Stimulated activated CD4-positive, alpha-beta T cell treated with anti-CD3 and anti-CD28 coated beads, Interleukin-12 subunit alpha, Interleukin-12 subunit beta, amount 100 ng/mL, for 24 hours (primary cell): ENCODE measurements around the gene SH3BP5L.
A peak's percentile ranks its signal among the peaks of the same experiment; 100 is the strongest.
"Not testable (repeated sequence)": the region's sequence is repeated elsewhere in the genome, so short reads cannot be mapped to it uniquely, and the experiment has no call there.

Experiments
- DNase-seq, 2 experiments: peaks; one replicate each; pipeline ENCODE4 v3.0.0-alpha.2; 2020; ENCODE audit warnings: low read depth in 2 of 2

The SH3BP5L gene

GRCh38 chr1:248850536-248851251, 25.0 kb upstream of the SH3BP5L start:
- DNase-seq, result no peak

- no peak for DNase-seq
These were observed 24.4 kb upstream of the SH3BP5L start for GRCh38 chr1:248850124-248850523.

GRCh38 chr1:248849637-248850036, 23.9 kb upstream of the SH3BP5L start:
- no peak for DNase-seq

- no peak for DNase-seq
These were observed 23.4 kb upstream of the SH3BP5L start for GRCh38 chr1:248849152-248849551.

- no peak for DNase-seq
These were observed 22.9 kb upstream of the SH3BP5L start for GRCh38 chr1:248848602-248849001.

GRCh38 chr1:248847956-248848561, 22.3 kb upstream of the SH3BP5L start:
- DNase-seq, result no peak

GRCh38 chr1:248847181-248847955, 21.7 kb upstream of the SH3BP5L start:
- DNase-seq, result no peak

GRCh38 chr1:248844526-248844925, 18.8 kb upstream of the SH3BP5L start:
- no peak for DNase-seq

GRCh38 chr1:248843687-248844086, 18.0 kb upstream of the SH3BP5L start:
- no peak for DNase-seq

GRCh38 chr1:248842781-248843331, 17.1 kb upstream of the SH3BP5L start:
- no peak for DNase-seq

GRCh38 chr1:248841702-248842395, 16.1 kb upstream of the SH3BP5L start:
- no peak for DNase-seq

GRCh38 chr1:248840946-248841345, 15.2 kb upstream of the SH3BP5L start:
- no peak for DNase-seq

- no peak for DNase-seq
These were observed 13.4 kb upstream of the SH3BP5L start for GRCh38 chr1:248839168-248839555.

- DNase-seq, result peak; percentile 68 to 78
These were observed 12.8 kb upstream of the SH3BP5L start for GRCh38 chr1:248838357-248839167.

GRCh38 chr1:248837781-248838356, 12.2 kb upstream of the SH3BP5L start, which contains the start of gene ZNF672:
Gene ZNF672 (plus strand): TSS chr1:248838224. CDS start chr1:248847275, 9,051 bp downstream.
- peak; percentile 87 to 92 for DNase-seq

GRCh38 chr1:248837045-248837780, 11.5 kb upstream of the SH3BP5L start:
- DNase-seq, result no peak

- no peak for DNase-seq
These were observed 8.7 kb upstream of the SH3BP5L start for GRCh38 chr1:248834343-248834940.

- DNase-seq, result no peak
These were observed 6.1 kb upstream of the SH3BP5L start for GRCh38 chr1:248831842-248832241.

GRCh38 chr1:248830718-248831017, 5.0 kb upstream of the SH3BP5L start:
- DNase-seq, result not testable (repeated sequence)

GRCh38 chr1:248828845-248829244, 3.1 kb upstream of the SH3BP5L start:
- DNase-seq, result no peak
